BE2C (cell line): Measurements from ENCODE around the gene TMEM236.

Source experiments
- DNase-seq: peaks from one replicate; pipeline ENCODE4 v3.0.0-alpha.2; 2020
- H3K27me3 ChIP-seq: fragments of 250-450 bp; sonication (Bioruptor Pico); 2 replicates; pipeline ENCODE4 v1.5.1; 2020; ENCODE audit warnings: mild to moderate bottlenecking
- H3K36me3 ChIP-seq: fragments of 250-450 bp; sonication (Bioruptor Pico); 2 replicates; pipeline ENCODE4 v1.5.1; 2020; ENCODE audit warnings: mild to moderate bottlenecking
- H3K4me1 ChIP-seq: fragments of 250-450 bp; sonication (Bioruptor Pico); 2 replicates; pipeline ENCODE4 v1.5.1; 2020
- H3K4me3 ChIP-seq: 2 replicates; pipeline ENCODE4 v1.5.1; 2011; ENCODE audit warnings: low read depth, low read length
- H3K9me3 ChIP-seq: fragments of 250-450 bp; sonication (Bioruptor Pico); 2 replicates; pipeline ENCODE4 v1.5.1; 2020
- CTCF ChIP-seq: IDR thresholded peaks from 2 replicates; pipeline ENCODE4 v1.5.1; 2012; ENCODE audit warnings: mild to moderate bottlenecking, low read depth, low read length

TMEM236 gene

GRCh38 chr10:17805330-17805729 is 53.3 kb downstream of the TMEM236 start:
- TF ChIP-seq CTCF: no peak
- H3K4me1 ChIP-seq: no peaks in the 10 kb centered on the region
- no peak for DNase-seq
- no peaks in the 10 kb centered on the region for H3K36me3 ChIP-seq
- H3K4me3 ChIP-seq: no peak overlapping the region
- H3K9me3 ChIP-seq: no peaks in the 10 kb centered on the region
- no peaks in the 10 kb centered on the region for H3K27me3 ChIP-seq

GRCh38 chr10:17805921-17806577 is 54.0 kb downstream of the TMEM236 start:
- no peak for TF ChIP-seq CTCF
- Histone ChIP-seq H3K4me3 (no peak overlapping the region), H3K36me3 (no peaks in the 10 kb centered on the region), H3K9me3 (no peaks in the 10 kb centered on the region), H3K4me1 (no peaks in the 10 kb centered on the region), H3K27me3 (no peaks in the 10 kb centered on the region)
- no peak for DNase-seq

GRCh38 chr10:17808971-17809841 is 57.2 kb downstream of the TMEM236 start, which contains the start of gene MRC1:
TSS of gene MRC1 (plus strand) at chr10:17809348. CDS start at chr10:17809466, 118 bp downstream.
- H3K4me3 ChIP-seq: no peak within 1 kb of the TSS
- H3K9me3 ChIP-seq: no peaks in the 10 kb centered on the region
- H3K4me1 ChIP-seq: no peaks in the 10 kb centered on the region
- H3K27me3 ChIP-seq: no peaks in the 10 kb centered on the region
- no peaks in the 10 kb centered on the region for H3K36me3 ChIP-seq
- no peak for TF ChIP-seq CTCF
- DNase-seq: no peak

- no peaks in the 10 kb centered on the region for H3K27me3 ChIP-seq
- no peaks in the 10 kb centered on the region for H3K9me3 ChIP-seq
- no peak overlapping the region for H3K4me3 ChIP-seq
- H3K4me1 ChIP-seq: no peaks in the 10 kb centered on the region
- TF ChIP-seq CTCF: no peak
- no peaks in the 10 kb centered on the region for H3K36me3 ChIP-seq
- DNase-seq: no peak
Measured at GRCh38 chr10:17811146-17811865, 59.3 kb downstream of the TMEM236 start.

- Histone ChIP-seq H3K4me3 (no peak overlapping the region), H3K36me3 (no peaks in the 10 kb centered on the region), H3K4me1 (no peaks in the 10 kb centered on the region), H3K27me3 (no peaks in the 10 kb centered on the region), H3K9me3 (no peaks in the 10 kb centered on the region)
- TF ChIP-seq CTCF: no peak
- DNase-seq: no peak
Measured at GRCh38 chr10:17814973-17815372, 63.0 kb downstream of the TMEM236 start.
